HepG2 (cell line): ENCODE data around the gene NDRG3. TPM values are rescaled to one million over a fixed set of nuclear protein-coding genes. Genes with fewer than 3 reads are reported as not detected.
A peak's percentile ranks its signal among the peaks of the same experiment; 100 is the strongest.

Source experiments
- CBFB ChIP-seq: sonication (generic); formaldehyde crosslinking; IDR thresholded peaks from 2 replicates; pipeline ENCODE4 v1.4.0; 2020; ENCODE audit warnings: missing genetic modification reagents
- ELF4 ChIP-seq: sonication (generic); formaldehyde crosslinking; IDR thresholded peaks from 2 replicates; pipeline ENCODE4 v1.5.0; 2020; ENCODE audit warnings: missing genetic modification reagents, mild to moderate bottlenecking, moderate library complexity, borderline replicate concordance
- FOXP1 ChIP-seq, 2 experiments: fragments of 450-650 bp in 1 of 2; IDR thresholded peaks; 2 replicates each; pipeline ENCODE4 v1.6.1; 2017 to 2018; ENCODE audit warnings: antibody characterized with exemption in 1 of 2
- HNRNPH1 ChIP-seq: fragments of 200-400 bp; formaldehyde crosslinking; optimal IDR thresholded peaks from 2 replicates; pipeline ENCODE3; 2017; ENCODE audit warnings: mild to moderate bottlenecking, low read depth, low read length
- KLF12 ChIP-seq: sonication (generic); formaldehyde crosslinking; IDR thresholded peaks from 2 replicates; pipeline ENCODE4 v1.4.0; 2020; ENCODE audit warnings: missing genetic modification reagents, borderline replicate concordance
- KLF9 ChIP-seq: IDR thresholded peaks from 2 replicates; pipeline ENCODE4 v1.6.1; 2016; ENCODE audit warnings: low read depth
- MTF1 ChIP-seq: sonication (generic); formaldehyde crosslinking; IDR thresholded peaks from 2 replicates; pipeline ENCODE4 v1.5.0; 2020; ENCODE audit warnings: missing genetic modification reagents
- NFIC ChIP-seq: IDR thresholded peaks from 2 replicates; pipeline ENCODE4 v1.6.1; 2012; ENCODE audit warnings: mild to moderate bottlenecking, low read length, inconsistent platforms
- NKX3-1 ChIP-seq: sonication (generic); formaldehyde crosslinking; IDR thresholded peaks from 2 replicates; pipeline ENCODE4 v1.5.0; 2020; ENCODE audit warnings: missing genetic modification reagents
- PCBP2 ChIP-seq: fragments of 200-400 bp; formaldehyde crosslinking; optimal IDR thresholded peaks from 2 replicates; pipeline ENCODE3; 2018; ENCODE audit warnings: low read length, low read depth; ENCODE audit not compliant: poor library complexity, severe bottlenecking
- POLR2AphosphoS5 ChIP-seq: IDR thresholded peaks from 2 replicates; pipeline ENCODE4 v1.6.1; 2012; ENCODE audit warnings: low read depth, low read length
- SKI ChIP-seq: fragments of 450-650 bp; IDR thresholded peaks from one replicate; pipeline ENCODE4 v1.6.1; 2018; ENCODE audit warnings: mild to moderate bottlenecking; ENCODE audit not compliant: partially characterized antibody
- TGIF2 ChIP-seq: IDR thresholded peaks from 2 replicates; pipeline ENCODE4 v1.6.1; 2016; ENCODE audit warnings: control low read depth, missing compliant biosample characterization
- TOPORS ChIP-seq: sonication (generic); formaldehyde crosslinking; IDR thresholded peaks from 2 replicates; pipeline ENCODE4 v1.8.0; 2023; ENCODE audit warnings: mild to moderate bottlenecking, missing genetic modification reagents
- ZBTB42 ChIP-seq: sonication (generic); formaldehyde crosslinking; IDR thresholded peaks from 2 replicates; pipeline ENCODE4 v1.5.0; 2020; ENCODE audit warnings: mild to moderate bottlenecking, missing genetic modification reagents
- ZNF12 ChIP-seq: sonication (generic); formaldehyde crosslinking; IDR thresholded peaks from 2 replicates; pipeline ENCODE4 v1.5.0; 2020; ENCODE audit warnings: missing genetic modification reagents
- ZNF251 ChIP-seq: sonication (generic); formaldehyde crosslinking; IDR thresholded peaks from 2 replicates; pipeline ENCODE4 v1.9.0; 2021; ENCODE audit warnings: mild to moderate bottlenecking, missing genetic modification reagents
- ZNF292 ChIP-seq: sonication (generic); formaldehyde crosslinking; IDR thresholded peaks from 2 replicates; pipeline ENCODE4 v1.8.1; 2022; ENCODE audit warnings: mild to moderate bottlenecking, low read depth, missing genetic modification reagents, borderline replicate concordance
- ZNF296 ChIP-seq: sonication (generic); formaldehyde crosslinking; conservative IDR thresholded peaks from 2 replicates; pipeline ENCODE4 v1.5.0; 2020; ENCODE audit warnings: mild to moderate bottlenecking, missing genetic modification reagents
- ZNF589 ChIP-seq: sonication (generic); formaldehyde crosslinking; conservative IDR thresholded peaks from 2 replicates; pipeline ENCODE4 v1.8.0; 2022; ENCODE audit warnings: mild to moderate bottlenecking, moderate library complexity, missing genetic modification reagents
- ZNF615 ChIP-seq: sonication (generic); formaldehyde crosslinking; IDR thresholded peaks from 2 replicates; pipeline ENCODE4 v1.5.0; 2020; ENCODE audit warnings: mild to moderate bottlenecking, missing genetic modification reagents, borderline replicate concordance
- ZSCAN29 ChIP-seq: sonication (generic); formaldehyde crosslinking; conservative IDR thresholded peaks from 2 replicates; pipeline ENCODE4 v1.4.0; 2020; ENCODE audit warnings: mild to moderate bottlenecking, missing genetic modification reagents
- ZSCAN31 ChIP-seq: sonication (generic); formaldehyde crosslinking; IDR thresholded peaks from 2 replicates; pipeline ENCODE4 v1.5.0; 2020; ENCODE audit warnings: low read depth, mild to moderate bottlenecking, missing genetic modification reagents
- polyA plus RNA-seq, 8 experiments: library from polyadenylated mRNA; depleted of rRNA in 3 of 8; stranded (reverse) in 7 of 8; unstranded in 1 of 8; fragments of >200 nt; fragmentation: Illumina TruSeq in 4 of 8; extraction: Trizol in 4 of 8; gene quantifications; 2 replicates each; pipeline versions ENCODE4 v1.2.1 to v1.2.3, GENCODE V29; 2011 to 2016; ENCODE audit warnings: low read depth in 4 of 8, missing spikeins in 1 of 8, mixed read lengths in 1 of 8; ENCODE audit not compliant: insufficient read depth in 1 of 8
- total RNA-seq, 5 experiments: library from RNA; depleted of rRNA; stranded (reverse); fragments of >200 nt; fragmentation: Illumina TruSeq; extraction: Trizol; gene quantifications; 2 replicates each; pipeline ENCODE4 v1.2.3, GENCODE V29; 2016; ENCODE audit warnings: low read depth in 1 of 5
- TF ChIP-seq, protein P1 (sequence below): sonication (generic); formaldehyde crosslinking; IDR thresholded peaks from 2 replicates; pipeline ENCODE4 v1.4.0; 2020; ENCODE audit warnings: missing genetic modification reagents
- TF ChIP-seq, protein P2 (sequence below): sonication (generic); formaldehyde crosslinking; IDR thresholded peaks from 2 replicates; pipeline ENCODE4 v1.4.0; 2020; ENCODE audit warnings: mild to moderate bottlenecking, missing genetic modification reagents
- TF ChIP-seq, protein P3 (sequence below): sonication (generic); formaldehyde crosslinking; IDR thresholded peaks from 2 replicates; pipeline ENCODE4 v1.4.0; 2020; ENCODE audit warnings: low read depth, missing genetic modification reagents

Gene NDRG3
- total and polyA plus RNA-seq, 2 of the 13 experiments (the other 11 are each of a cell fraction or from before 2014, with no cell fraction given), result 36.0 to 40.5 TPM

DNA sequence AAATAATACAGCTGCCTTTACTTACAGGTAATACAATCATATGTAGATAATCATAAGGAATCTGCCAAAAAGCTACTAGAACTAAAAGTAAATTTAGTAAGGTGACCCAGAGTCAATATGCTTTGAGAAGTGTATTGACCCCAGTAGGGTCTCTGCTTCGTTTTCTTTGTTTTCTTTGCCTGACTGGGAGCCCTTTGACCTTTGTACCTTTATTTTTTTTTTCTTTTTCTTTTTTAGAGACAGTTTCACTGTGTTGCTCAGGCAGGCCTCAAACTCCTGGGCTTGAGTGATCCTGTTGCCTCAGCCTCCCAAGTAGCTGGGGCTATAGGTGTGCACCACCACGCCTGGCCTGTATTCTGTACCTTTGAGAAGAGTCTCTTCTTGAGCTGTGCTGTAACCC is 122.4 kb downstream of the NDRG3 start (continued):
- TF ChIP-seq KLF9 (CRISPR knock-in tag), result no peak
- no peak for TF ChIP-seq SKI
- TF ChIP-seq CBFB (CRISPR knock-in tag), result no peak
- no peak for TF ChIP-seq KLF12 (CRISPR knock-in tag)
- no peak for TF ChIP-seq MTF1
- TF ChIP-seq, protein P1, sequence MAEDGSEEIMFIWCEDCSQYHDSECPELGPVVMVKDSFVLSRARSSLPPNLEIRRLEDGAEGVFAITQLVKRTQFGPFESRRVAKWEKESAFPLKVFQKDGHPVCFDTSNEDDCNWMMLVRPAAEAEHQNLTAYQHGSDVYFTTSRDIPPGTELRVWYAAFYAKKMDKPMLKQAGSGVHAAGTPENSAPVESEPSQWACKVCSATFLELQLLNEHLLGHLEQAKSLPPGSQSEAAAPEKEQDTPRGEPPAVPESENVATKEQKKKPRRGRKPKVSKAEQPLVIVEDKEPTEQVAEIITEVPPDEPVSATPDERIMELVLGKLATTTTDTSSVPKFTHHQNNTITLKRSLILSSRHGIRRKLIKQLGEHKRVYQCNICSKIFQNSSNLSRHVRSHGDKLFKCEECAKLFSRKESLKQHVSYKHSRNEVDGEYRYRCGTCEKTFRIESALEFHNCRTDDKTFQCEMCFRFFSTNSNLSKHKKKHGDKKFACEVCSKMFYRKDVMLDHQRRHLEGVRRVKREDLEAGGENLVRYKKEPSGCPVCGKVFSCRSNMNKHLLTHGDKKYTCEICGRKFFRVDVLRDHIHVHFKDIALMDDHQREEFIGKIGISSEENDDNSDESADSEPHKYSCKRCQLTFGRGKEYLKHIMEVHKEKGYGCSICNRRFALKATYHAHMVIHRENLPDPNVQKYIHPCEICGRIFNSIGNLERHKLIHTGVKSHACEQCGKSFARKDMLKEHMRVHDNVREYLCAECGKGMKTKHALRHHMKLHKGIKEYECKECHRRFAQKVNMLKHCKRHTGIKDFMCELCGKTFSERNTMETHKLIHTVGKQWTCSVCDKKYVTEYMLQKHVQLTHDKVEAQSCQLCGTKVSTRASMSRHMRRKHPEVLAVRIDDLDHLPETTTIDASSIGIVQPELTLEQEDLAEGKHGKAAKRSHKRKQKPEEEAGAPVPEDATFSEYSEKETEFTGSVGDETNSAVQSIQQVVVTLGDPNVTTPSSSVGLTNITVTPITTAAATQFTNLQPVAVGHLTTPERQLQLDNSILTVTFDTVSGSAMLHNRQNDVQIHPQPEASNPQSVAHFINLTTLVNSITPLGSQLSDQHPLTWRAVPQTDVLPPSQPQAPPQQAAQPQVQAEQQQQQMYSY (CRISPR knock-in tag), result no peak
- no peak for TF ChIP-seq ZNF12 (CRISPR knock-in tag)
- no peak for TF ChIP-seq ZNF615
- no peak for TF ChIP-seq ZNF589 (CRISPR knock-in tag)
- no peak for TF ChIP-seq HNRNPH1
- no peak for TF ChIP-seq ZSCAN29 (CRISPR knock-in tag)
- TF ChIP-seq, protein P2, sequence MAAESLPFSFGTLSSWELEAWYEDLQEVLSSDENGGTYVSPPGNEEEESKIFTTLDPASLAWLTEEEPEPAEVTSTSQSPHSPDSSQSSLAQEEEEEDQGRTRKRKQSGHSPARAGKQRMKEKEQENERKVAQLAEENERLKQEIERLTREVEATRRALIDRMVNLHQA (CRISPR knock-in tag), result no peak
- no peak for TF ChIP-seq ZNF292 (CRISPR knock-in tag)
- TF ChIP-seq NKX3-1 (CRISPR knock-in tag), result no peak
- 0 out of 2 replicates have a peak, but pooled peaks have one; percentile 50 for TF ChIP-seq NFIC
- TF ChIP-seq ZBTB42 (CRISPR knock-in tag), result no peak
- no peak for TF ChIP-seq ELF4 (CRISPR knock-in tag)
- no peak for TF ChIP-seq ZNF296
- TF ChIP-seq TOPORS (CRISPR knock-in tag), result no peak
- TF ChIP-seq PCBP2, result no peak
- TF ChIP-seq TGIF2 (CRISPR knock-in tag), result no peak
- no peak for TF ChIP-seq POLR2AphosphoS5
- TF ChIP-seq ZSCAN31 (CRISPR knock-in tag), result no peak
- TF ChIP-seq, protein P3, sequence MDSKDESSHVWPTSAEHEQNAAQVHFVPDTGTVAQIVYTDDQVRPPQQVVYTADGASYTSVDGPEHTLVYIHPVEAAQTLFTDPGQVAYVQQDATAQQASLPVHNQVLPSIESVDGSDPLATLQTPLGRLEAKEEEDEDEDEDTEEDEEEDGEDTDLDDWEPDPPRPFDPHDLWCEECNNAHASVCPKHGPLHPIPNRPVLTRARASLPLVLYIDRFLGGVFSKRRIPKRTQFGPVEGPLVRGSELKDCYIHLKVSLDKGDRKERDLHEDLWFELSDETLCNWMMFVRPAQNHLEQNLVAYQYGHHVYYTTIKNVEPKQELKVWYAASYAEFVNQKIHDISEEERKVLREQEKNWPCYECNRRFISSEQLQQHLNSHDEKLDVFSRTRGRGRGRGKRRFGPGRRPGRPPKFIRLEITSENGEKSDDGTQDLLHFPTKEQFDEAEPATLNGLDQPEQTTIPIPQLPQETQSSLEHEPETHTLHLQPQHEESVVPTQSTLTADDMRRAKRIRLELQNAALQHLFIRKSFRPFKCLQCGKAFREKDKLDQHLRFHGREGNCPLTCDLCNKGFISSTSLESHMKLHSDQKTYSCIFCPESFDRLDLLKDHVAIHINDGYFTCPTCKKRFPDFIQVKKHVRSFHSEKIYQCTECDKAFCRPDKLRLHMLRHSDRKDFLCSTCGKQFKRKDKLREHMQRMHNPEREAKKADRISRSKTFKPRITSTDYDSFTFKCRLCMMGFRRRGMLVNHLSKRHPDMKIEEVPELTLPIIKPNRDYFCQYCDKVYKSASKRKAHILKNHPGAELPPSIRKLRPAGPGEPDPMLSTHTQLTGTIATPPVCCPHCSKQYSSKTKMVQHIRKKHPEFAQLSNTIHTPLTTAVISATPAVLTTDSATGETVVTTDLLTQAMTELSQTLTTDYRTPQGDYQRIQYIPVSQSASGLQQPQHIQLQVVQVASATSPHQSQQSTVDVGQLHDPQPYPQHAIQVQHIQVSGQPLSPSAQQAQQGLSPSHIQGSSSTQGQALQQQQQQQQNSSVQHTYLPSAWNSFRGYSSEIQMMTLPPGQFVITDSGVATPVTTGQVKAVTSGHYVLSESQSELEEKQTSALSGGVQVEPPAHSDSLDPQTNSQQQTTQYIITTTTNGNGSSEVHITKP (CRISPR knock-in tag), result no peak
- no peak for TF ChIP-seq FOXP1 (IDR thresholded peaks at IDR 0.05)
- peak; percentile 63 for TF ChIP-seq FOXP1 (CRISPR knock-in tag; IDR thresholded peaks at IDR 0.05)
- TF ChIP-seq ZNF251 (CRISPR knock-in tag), result no peak
